HG03025 (cell line): ENCODE results near the gene PTGFRN.
"Not testable (repeated sequence)": the region's sequence is repeated elsewhere in the genome, so short reads cannot be mapped to it uniquely, and the experiment has no call there.

Source experiments
- ATAC-seq: cut with Tn5 transposase; IDR thresholded peaks from one replicate; pipeline ENCODE4 v1.9.1; 2021; ENCODE audit warnings: mild to moderate bottlenecking, moderate library complexity; ENCODE audit not compliant: unreplicated experiment, low FRiP score

Gene PTGFRN

DNA sequence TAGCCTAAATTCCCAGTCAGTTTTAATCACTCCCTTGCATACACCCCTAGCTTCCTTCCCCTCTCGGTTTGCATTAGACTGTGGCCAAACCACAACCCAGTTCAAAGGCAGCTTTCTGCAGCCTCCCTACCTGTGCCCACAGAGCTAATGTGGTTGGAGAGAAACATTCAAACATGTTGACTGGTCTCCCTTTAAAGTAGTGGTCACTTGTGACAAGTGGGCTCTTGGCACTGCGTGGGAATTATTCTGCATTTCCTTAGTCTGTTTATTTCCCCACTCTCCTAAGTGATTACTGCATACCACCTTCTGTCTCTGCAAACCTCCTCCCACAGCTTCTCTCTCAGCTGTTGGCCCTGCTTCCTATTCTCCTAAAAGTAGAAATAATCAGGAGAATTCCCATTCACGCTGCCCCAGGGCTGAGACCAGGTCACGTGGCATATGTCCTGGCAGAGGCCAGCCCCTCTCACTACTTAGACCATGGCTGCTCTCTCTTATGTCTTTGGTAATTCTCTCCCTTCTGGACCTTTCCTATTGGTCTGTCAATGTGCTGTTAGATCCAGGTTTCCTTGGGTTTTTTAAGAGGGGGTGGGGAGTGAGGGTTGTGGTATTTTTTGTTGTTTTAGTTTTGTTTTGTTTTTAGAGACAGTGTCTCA lies 53.4 kb downstream of the PTGFRN start:
- no peak for ATAC-seq

DNA sequence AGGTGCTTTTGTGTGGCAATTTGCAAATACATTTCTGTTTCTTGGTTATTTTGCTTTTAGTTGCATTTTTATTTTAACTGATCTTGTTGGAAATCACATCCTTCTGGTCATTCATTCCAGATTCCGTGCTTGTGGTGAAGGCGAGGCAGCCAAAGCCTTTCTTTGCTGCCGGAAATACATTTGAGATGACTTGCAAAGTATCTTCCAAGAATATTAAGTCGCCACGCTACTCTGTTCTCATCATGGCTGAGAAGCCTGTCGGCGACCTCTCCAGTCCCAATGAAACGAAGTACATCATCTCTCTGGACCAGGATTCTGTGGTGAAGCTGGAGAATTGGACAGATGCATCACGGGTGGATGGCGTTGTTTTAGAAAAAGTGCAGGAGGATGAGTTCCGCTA lies 57.1 kb downstream of the PTGFRN start:
- no peak for ATAC-seq

- no peak for ATAC-seq
Measured at GRCh38 chr1:116968724-116969123, 59.0 kb downstream of the PTGFRN start.

DNA sequence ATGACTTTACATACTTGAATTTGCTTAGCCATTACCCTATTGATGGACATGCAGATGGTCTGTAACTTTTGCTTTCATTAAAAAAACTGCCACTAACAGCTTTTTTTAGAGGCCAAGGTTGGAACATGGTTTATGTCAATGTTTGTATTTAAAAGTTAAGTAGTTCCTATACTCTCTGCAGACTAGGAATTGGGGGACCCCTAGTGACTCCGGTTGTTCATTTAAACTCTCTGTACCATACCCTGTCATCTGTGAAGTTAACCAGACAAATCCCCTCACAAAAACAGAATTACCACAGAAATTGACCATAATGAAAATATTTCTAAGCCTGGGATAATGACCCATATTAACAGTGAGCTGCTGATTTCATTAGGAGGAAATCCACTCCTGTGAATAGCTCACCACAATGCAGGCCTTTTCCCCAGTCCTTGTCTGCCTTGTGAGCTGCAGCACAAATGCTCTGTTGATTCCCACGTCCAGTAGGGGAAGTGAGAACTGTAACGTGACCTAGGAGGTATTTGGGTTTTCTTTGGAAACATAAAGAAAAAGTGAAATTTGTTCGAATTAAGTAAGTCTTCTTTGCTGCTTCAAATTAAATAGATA lies 61.6 kb downstream of the PTGFRN start:
- no peak for ATAC-seq

DNA sequence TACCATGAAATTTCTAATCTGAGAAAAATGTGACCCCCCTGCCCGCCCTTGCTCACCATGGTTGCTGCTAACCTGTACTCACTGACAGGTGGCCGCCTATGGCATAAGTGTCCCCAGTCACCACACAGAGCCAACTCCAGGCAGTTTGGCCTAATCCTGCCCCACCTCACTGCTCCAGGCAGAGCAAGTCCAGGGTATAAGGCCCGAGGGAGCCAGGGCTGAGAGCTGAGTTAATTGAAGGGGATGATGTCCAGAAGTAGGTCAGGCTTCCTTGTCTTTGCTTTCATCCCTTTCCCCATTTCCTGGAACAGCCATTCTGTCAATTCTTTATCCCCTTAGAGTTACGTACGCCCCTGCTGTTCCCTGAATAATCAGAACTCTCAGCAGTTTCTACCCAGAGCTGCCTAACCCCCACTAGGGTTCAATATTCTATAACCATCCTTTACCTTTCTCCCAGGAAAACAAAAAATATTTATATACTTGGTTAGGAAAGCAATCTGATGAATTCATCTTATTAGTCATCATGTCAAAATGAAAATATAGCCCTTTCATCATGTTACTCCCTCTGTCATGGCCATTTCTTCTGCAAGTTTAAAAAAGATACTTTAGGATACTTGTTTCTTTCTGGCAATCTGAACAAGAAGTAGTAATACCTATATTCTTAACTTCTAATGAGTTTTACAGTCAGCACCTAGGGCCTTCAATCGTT lies 62.4 kb downstream of the PTGFRN start:
- no peak for ATAC-seq

GRCh38 chr1:116972674-116973030 lies 62.9 kb downstream of the PTGFRN start:
- no peak for ATAC-seq

GRCh38 chr1:116980309-116980708 lies 70.6 kb downstream of the PTGFRN start:
- ATAC-seq = not testable (repeated sequence)

DNA sequence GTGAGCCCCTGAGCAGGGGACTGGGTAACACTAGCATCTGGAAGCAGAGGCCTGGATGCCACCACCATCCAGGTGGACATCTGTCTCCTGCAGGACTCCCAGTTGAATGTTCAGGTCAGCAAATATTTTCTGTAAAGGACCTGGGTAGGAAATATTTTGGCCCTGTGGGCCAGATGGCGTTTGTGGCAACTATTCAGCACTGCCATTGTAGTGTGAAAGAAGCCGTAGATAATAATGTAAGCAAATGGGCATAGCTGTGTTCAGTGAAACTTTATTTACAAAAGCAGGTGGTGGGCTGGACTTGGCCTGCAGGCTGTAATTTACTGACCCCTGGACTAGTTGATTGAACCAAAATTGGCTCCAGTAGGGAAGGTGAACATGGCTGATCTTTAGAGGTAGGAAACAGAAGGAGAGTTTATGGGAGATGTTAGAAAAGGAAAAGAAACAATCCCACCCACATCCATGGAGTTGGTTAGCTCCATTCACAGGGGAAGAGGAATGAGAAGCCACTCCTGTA lies 71.9 kb downstream of the PTGFRN start:
- no peak for ATAC-seq

DNA sequence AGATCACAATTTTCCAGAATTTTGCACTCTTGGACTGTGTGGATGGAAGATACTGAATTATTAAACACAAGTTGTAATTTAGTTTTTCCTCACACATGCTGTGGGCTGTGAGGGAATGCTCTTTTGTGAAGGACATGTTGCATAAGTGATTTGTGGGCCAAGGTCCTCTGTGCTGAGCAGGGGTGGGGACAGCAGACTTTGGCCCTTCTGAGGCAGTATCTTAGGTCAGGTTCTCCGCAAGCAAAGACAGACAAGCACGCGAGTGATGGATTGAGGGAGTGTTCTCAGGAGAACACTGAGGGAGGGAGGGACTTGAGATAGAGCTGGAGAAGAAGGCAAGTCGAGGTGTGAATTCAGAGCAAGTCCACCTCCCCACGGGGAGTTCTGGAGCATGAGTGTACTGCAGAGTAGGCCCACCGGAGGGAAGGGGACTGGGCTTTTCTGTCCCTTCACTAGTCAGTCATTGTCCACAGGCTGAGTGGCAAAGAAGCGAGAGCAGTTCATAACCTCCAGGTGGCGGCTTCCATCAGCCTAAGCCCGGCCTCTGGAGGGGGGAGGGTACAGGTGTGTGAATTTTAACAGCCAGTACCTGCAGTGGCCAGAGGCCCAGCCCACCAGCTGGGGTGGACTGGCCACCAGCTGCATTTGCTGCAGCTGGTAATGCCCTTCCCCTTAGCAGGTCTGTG lies 72.7 kb downstream of the PTGFRN start:
- ATAC-seq = no peak

- ATAC-seq = no peak
Measured at GRCh38 chr1:116983112-116983511, 73.4 kb downstream of the PTGFRN start.

GRCh38 chr1:116983678-116984077 lies 74.0 kb downstream of the PTGFRN start:
- no peak for ATAC-seq

DNA sequence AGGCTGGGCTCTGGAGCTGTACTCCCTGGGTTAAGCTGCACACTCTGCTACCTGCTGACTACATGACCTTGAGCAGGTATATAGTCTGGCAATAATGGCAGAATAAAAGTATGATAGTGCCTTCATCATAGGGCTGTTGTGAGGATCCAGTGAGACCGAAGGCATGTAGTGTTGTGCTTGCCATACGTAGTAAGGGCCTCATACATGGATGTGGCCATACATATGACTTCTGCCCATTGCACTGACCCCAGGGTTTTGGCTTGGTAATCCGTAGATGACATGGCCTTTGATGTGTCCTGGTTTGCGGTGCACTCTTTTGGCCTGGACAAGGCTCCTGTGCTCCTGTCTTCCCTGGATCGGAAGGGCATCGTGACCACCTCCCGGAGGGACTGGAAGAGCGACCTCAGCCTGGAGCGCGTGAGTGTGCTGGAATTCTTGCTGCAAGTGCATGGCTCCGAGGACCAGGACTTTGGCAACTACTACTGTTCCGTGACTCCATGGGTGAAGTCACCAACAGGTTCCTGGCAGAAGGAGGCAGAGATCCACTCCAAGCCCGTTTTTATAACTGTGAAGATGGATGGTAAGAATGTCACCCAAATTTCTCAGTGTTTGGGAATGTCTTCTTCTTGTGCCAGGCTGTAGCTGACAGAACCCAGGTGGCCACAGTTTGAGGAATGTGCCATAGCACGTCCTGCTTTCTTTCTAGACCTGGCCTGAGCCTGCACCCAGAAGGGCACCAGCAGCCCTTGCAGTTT lies 74.9 kb downstream of the PTGFRN start:
- no peak for ATAC-seq

- ATAC-seq = no peak
Measured at GRCh38 chr1:116986421-116987255, 76.9 kb downstream of the PTGFRN start.

- ATAC-seq = no peak
Measured at GRCh38 chr1:116987256-116987555, 77.5 kb downstream of the PTGFRN start.

GRCh38 chr1:116988248-116988647 lies 78.5 kb downstream of the PTGFRN start:
- no peak for ATAC-seq

- no peak for ATAC-seq
Measured at GRCh38 chr1:116988908-116989307, 79.2 kb downstream of the PTGFRN start.

DNA sequence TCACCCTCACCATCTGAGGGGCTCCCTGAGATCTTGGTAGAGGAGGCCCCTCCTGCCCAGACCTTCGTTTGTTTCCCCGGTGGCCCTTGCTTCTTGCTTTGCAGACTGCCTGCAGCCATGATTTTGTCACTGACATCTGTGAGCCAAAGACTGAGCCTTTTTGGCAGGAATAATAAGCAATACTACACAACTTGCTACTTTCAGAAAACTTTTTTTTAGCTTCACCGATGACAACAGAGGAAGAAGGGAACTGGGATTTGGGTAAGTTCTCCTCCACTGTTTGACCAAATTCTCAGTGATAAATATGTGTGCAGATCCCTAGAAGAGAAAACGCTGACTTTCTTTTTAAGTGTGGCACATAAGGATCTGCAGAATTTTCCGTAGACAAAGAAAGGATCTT lies 80.1 kb downstream of the PTGFRN start:
- ATAC-seq = no peak

GRCh38 chr1:116990612-116991151 lies 81.0 kb downstream of the PTGFRN start:
- no peak for ATAC-seq

DNA sequence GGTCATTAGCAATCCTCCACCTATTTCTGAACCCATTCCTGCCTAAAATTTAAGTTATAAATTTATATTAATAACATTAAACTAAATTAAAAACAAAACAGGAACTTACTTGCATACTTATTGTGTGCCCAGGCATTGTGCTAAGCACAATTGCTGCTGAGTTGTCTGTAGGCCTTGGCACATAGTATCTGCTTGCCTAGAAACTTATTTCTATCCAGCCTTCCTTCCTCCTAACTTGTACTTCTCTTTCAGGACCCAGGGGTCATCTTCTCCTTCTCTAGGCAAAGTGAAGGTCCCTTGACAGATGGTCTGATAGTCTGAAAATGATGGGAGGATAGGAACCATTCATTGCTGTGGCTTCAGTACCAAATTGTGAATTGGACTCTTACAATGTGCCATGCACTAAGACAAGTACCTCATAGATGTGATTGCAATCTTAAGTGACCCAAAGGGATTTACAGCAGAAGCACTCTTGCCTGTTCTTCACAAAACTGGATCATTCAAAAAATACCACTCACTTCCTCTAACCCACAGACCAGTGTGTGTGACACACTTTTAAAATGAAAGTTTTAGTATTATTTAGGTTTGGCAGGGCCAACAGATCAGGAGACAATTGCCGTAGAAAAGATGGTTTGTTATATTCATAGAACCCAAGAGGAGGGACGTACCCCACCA lies 81.6 kb downstream of the PTGFRN start:
- no peak for ATAC-seq
